GM21381 (cell line): ENCODE data around the gene PARD3B.

ENCODE experiments used
- ATAC-seq: cut with Tn5 transposase; IDR thresholded peaks from one replicate; pipeline ENCODE4 v1.9.1; 2021; ENCODE audit warnings: mild to moderate bottlenecking, moderate library complexity; ENCODE audit not compliant: unreplicated experiment

PARD3B gene

GRCh38 chr2:204687776-204688175 is 142.5 kb downstream of the PARD3B start:
- no peak for ATAC-seq

- no peak for ATAC-seq
These were observed 146.7 kb downstream of the PARD3B start for GRCh38 chr2:204691911-204692510.

- ATAC-seq = no peak
These were observed 147.5 kb downstream of the PARD3B start for GRCh38 chr2:204692790-204693189.

GRCh38 chr2:204693262-204693661 is 148.0 kb downstream of the PARD3B start:
- ATAC-seq = no peak

GRCh38 chr2:204695506-204695905 is 150.2 kb downstream of the PARD3B start:
- ATAC-seq = no peak

GRCh38 chr2:204696124-204696523 is 150.8 kb downstream of the PARD3B start:
- ATAC-seq = no peak

- ATAC-seq = no peak
These were observed 160.1 kb downstream of the PARD3B start for GRCh38 chr2:204705243-204705932.

- ATAC-seq = no peak
These were observed 161.7 kb downstream of the PARD3B start for GRCh38 chr2:204706939-204707338.

- no peak for ATAC-seq
These were observed 167.9 kb downstream of the PARD3B start for GRCh38 chr2:204713211-204713610.

GRCh38 chr2:204715361-204715760 is 170.1 kb downstream of the PARD3B start:
- ATAC-seq = no peak

GRCh38 chr2:204717591-204717990 is 172.3 kb downstream of the PARD3B start:
- ATAC-seq = no peak

- ATAC-seq = no peak
These were observed 173.3 kb downstream of the PARD3B start for GRCh38 chr2:204718607-204719006.

- ATAC-seq = no peak
These were observed 175.6 kb downstream of the PARD3B start for GRCh38 chr2:204720874-204721273.

- no peak for ATAC-seq
These were observed 176.9 kb downstream of the PARD3B start for GRCh38 chr2:204722207-204722606.

- ATAC-seq = no peak
These were observed 177.4 kb downstream of the PARD3B start for GRCh38 chr2:204722691-204723090.

- ATAC-seq = no peak
These were observed 180.6 kb downstream of the PARD3B start for GRCh38 chr2:204725693-204726360.

GRCh38 chr2:204726831-204727230 is 181.6 kb downstream of the PARD3B start:
- no peak for ATAC-seq

GRCh38 chr2:204727368-204727767 is 182.1 kb downstream of the PARD3B start:
- ATAC-seq = no peak

- no peak for ATAC-seq
These were observed 185.3 kb downstream of the PARD3B start for GRCh38 chr2:204730603-204731002.

- ATAC-seq = no peak
These were observed 186.7 kb downstream of the PARD3B start for GRCh38 chr2:204732019-204732418.

GRCh38 chr2:204737296-204737695 is 192.0 kb downstream of the PARD3B start:
- ATAC-seq = no peak

GRCh38 chr2:204738721-204739120 is 193.4 kb downstream of the PARD3B start:
- ATAC-seq = no peak
